Fibroblast of mammary gland (primary cell): ENCODE measurements around the gene UNCX.
"Not testable (repeated sequence)": the region's sequence is repeated elsewhere in the genome, so short reads cannot be mapped to it uniquely, and the experiment has no call there.

Source experiments
- DNase-seq: peaks from one replicate; pipeline ENCODE4 v3.0.0-alpha.2; 2010; ENCODE audit warnings: low read depth
- H3K4me3 ChIP-seq: 2 replicates; pipeline ENCODE4 v1.5.1; 2011; ENCODE audit warnings: low read depth, mild to moderate bottlenecking, low read length, moderate library complexity; ENCODE audit not compliant: control insufficient read depth
- CTCF ChIP-seq: conservative IDR thresholded peaks from 2 replicates; pipeline ENCODE4 v1.5.1; 2011; ENCODE audit warnings: low read depth, low read length, inconsistent platforms; ENCODE audit not compliant: control insufficient read depth, insufficient read depth

The UNCX gene

GRCh38 chr7:1275451-1276381 lies 43.0 kb downstream of the UNCX start:
- TF ChIP-seq CTCF: no peak
- H3K4me3 ChIP-seq: no peak overlapping the region
- no peak for DNase-seq

- TF ChIP-seq CTCF: no peak
Observed at GRCh38 chr7:1276626-1277175, 44.0 kb downstream of the UNCX start.

GRCh38 chr7:1278543-1278942 lies 45.9 kb downstream of the UNCX start:
- no peak for DNase-seq
- no peak overlapping the region for H3K4me3 ChIP-seq
- no peak for TF ChIP-seq CTCF

More at GRCh38 chr7:1276626-1277175, 44.0 kb downstream of the UNCX start:
- no peak overlapping the region for H3K4me3 ChIP-seq
- no peak for DNase-seq

- DNase-seq: no peak
- no peak for TF ChIP-seq CTCF
- no peak overlapping the region for H3K4me3 ChIP-seq
Observed at GRCh38 chr7:1279041-1279440, 46.4 kb downstream of the UNCX start.

GRCh38 chr7:1279895-1280294 lies 47.2 kb downstream of the UNCX start:
- DNase-seq: not testable (repeated sequence)

GRCh38 chr7:1281068-1281467 lies 48.4 kb downstream of the UNCX start:
- TF ChIP-seq CTCF: no peak
- H3K4me3 ChIP-seq: no peak overlapping the region
- no peak for DNase-seq

More at GRCh38 chr7:1279895-1280294, 47.2 kb downstream of the UNCX start:
- not testable (repeated sequence) for H3K4me3 ChIP-seq

- TF ChIP-seq CTCF: no peak
- no peak for DNase-seq
Observed at GRCh38 chr7:1282679-1283078, 50.0 kb downstream of the UNCX start.

More at GRCh38 chr7:1282679-1283078, 50.0 kb downstream of the UNCX start:
- no peak overlapping the region for H3K4me3 ChIP-seq
